ENCODE measurements around the gene SFXN1. TPM values are rescaled to one million over a fixed set of nuclear protein-coding genes. Genes with fewer than 3 reads are reported as not detected.

SFXN1 gene
- 96.4 TPM for total RNA-seq

DNA sequence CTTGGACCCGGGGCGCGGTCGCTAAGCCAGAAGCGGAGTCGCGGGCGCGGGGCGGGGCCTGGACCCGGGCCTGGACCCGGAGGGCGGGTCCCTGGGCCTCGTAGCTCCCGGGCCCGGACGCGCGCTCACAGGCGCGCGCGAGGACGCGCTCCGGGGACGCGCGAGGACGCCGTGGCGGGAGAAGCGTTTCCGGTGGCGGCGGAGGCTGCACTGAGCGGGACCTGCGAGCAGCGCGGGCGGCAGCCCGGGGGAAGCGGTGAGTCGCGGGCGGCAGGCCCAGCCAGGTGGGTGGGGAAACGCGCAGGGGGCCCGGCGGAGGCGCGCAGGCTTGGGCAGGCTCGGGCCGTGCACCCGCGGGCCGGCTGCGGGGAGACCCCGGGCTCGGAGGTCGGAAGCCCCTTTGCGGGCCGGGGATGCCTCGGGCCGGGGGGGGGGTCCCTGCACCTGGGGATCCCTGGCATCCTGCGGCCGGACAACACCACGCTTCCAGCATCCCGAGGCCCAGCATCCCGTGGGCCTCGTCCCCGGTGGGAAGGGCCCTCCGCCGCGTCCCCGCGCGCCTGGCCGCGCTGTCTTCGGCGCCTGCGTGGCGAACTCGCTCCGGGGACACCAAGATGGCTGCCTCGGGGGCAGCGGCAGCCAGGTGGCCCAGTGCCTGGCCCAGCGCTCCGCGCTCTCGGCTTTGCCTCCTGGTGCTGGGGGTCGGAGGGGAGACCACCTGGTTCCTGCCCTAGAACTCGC is at the start of gene SFXN1:
TSS of gene SFXN1 (plus strand) at position 177 of the 741 bp plus-strand sequence. CDS start 13,544 bp downstream, outside the sequence.

DNA sequence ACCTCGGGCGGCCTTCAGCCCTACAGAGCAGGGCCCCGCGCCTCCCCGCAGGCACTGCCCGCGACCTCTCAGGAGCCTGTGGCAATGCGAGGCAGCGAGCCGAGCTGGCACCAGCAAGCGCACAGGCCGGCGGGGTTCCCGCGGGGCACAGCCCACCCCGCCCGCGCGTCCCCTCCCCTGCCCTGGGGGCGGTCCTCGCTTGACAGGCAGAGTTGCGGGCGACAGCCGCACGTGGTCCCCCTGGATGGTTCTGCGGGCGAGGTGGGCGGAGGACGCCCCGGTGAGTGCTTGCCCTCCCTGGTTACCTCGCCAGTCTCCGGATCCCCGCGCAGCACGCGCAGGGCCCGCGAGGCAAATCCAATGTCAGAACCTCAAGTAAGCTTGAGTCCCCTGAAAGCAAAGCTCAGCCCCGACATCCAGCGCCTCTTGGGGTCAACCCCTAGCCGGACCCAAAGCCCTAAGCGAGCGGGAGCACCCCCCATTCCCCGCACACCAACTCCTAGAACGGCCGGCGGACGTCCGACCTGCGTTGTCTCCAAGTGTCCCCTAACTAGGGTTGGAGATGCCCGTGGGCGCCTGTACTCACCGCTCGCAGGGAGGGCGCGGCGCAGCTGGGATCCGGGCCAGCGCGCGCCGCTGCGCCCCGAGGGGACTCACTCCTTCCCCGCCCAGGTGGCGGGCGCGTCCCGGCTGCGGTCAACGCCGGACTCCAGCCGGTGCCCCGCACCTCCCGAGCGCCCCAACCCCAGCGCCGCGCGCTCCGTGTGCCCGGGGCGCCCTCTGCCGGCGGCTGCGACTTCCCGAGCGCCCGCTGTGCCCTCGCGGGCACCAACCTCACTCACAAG is 34.1 kb upstream of the SFXN1 start, which contains the start of gene DRD1:
TSS of gene DRD1 (minus strand) at position 123 of the 845 bp plus-strand sequence. CDS start 1,083 bp downstream, outside the sequence.

Other genes with a start within 250 kb of the SFXN1 start
- gene DRD1, start 34.4 kb upstream of the SFXN1 start, total RNA-seq, result 27.0 TPM
- gene HRH2, start 179.5 kb downstream of the SFXN1 start, total RNA-seq, result 4.8 TPM